Coronary artery (tissue), 2 donors: ENCODE data around the gene CWH43.

Experiments used
- DNase-seq: peaks from one replicate; pipeline ENCODE4 v3.0.0-alpha.2; 2017; ENCODE audit warnings: low spot score
- H3K27ac ChIP-seq, 2 donors: fragments of 200-600 bp; sonication (generic); one replicate each; pipeline ENCODE4 v1.5.1; 2016 to 2019
- H3K4me3 ChIP-seq: fragments of 200-600 bp; sonication (generic); 2 replicates; pipeline ENCODE4 v1.5.1; 2016; ENCODE audit warnings: mild to moderate bottlenecking, moderate library complexity
- TF ChIP-seq, protein P1 (sequence below): fragments of 200-600 bp; sonication (generic); IDR thresholded peaks from one replicate; pipeline ENCODE4 v1.5.1; 2019; ENCODE audit warnings: antibody characterized with exemption

CWH43 gene

GRCh38 chr4:48985976-48986653, at the start of gene CWH43:
Gene CWH43, plus strand, starts transcription at chr4:48986275. Its CDS starts 155 bp downstream, at chr4:48986430.
- H3K27ac ChIP-seq, result no peak within 1 kb of the TSS
- TF ChIP-seq, protein P1, sequence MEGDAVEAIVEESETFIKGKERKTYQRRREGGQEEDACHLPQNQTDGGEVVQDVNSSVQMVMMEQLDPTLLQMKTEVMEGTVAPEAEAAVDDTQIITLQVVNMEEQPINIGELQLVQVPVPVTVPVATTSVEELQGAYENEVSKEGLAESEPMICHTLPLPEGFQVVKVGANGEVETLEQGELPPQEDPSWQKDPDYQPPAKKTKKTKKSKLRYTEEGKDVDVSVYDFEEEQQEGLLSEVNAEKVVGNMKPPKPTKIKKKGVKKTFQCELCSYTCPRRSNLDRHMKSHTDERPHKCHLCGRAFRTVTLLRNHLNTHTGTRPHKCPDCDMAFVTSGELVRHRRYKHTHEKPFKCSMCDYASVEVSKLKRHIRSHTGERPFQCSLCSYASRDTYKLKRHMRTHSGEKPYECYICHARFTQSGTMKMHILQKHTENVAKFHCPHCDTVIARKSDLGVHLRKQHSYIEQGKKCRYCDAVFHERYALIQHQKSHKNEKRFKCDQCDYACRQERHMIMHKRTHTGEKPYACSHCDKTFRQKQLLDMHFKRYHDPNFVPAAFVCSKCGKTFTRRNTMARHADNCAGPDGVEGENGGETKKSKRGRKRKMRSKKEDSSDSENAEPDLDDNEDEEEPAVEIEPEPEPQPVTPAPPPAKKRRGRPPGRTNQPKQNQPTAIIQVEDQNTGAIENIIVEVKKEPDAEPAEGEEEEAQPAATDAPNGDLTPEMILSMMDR, result no peak
- DNase-seq, result no peak
- peak within 1 kb of the TSS; percentile 37 for H3K4me3 ChIP-seq

GRCh38 chr4:48937033-48937432, 49.0 kb upstream of the CWH43 start:
- TF ChIP-seq, protein P1, result no peak
- DNase-seq, result no peak
- no peak overlapping the region for H3K4me3 ChIP-seq
- no peak overlapping the region for H3K27ac ChIP-seq

GRCh38 chr4:48938831-48939230, 47.2 kb upstream of the CWH43 start:
- DNase-seq, result no peak
- TF ChIP-seq, protein P1, result no peak
- Histone ChIP-seq H3K4me3 (no peak overlapping the region), H3K27ac (no peak overlapping the region)

DNA sequence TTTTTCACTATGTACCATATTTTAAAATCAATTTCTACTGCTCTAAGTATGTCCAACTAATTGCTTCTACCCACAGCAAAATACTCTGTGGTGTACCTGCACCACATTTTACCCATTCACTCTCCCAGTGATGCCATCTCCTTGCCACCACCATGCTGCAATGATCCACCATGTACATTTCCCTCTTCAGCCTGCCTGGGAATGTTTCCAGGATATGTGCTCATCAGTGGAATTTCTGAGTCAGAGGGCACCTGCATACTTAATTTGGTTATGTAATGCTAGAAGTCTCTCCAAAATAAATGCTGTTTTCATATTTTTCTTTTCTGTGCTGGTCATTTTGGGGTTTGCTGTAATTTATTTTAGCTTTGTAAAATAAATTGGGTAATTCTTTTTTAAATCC, 46.3 kb upstream of the CWH43 start:
- DNase-seq, result no peak
- H3K4me3 ChIP-seq, result no peak overlapping the region
- no peak overlapping the region for H3K27ac ChIP-seq
- TF ChIP-seq, protein P1, result no peak

DNA sequence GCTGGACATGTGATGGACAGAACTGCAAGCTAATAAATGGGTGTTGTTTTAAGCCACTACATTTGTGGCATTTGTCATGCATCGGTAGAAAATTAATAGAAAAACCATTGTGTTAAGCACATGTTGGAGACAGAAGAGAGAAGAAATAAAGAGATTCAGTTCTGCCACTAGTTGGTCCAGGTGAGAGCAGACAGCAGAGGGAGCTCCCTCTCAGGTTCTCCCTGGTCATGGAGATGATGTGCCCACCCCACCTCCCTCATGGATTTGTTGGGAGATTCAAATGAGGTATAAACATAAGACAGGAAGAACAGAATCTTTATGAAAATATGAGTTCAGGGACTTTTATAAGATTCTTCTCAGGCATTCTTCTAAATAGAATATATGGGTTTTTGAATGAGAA, 42.7 kb upstream of the CWH43 start:
- Histone ChIP-seq H3K4me3 (no peak overlapping the region), H3K27ac (no peak overlapping the region)
- TF ChIP-seq, protein P1, result no peak

GRCh38 chr4:48944252-48944651, 41.8 kb upstream of the CWH43 start:
- TF ChIP-seq, protein P1, result no peak
- Histone ChIP-seq H3K4me3 (no peak overlapping the region), H3K27ac (no peak overlapping the region)
- DNase-seq, result no peak

More for the DNA sequence above, 42.7 kb upstream of the CWH43 start:
- DNase-seq, result no peak

- TF ChIP-seq, protein P1, result no peak
- no peak for DNase-seq
- Histone ChIP-seq H3K4me3 (no peak overlapping the region), H3K27ac (no peak overlapping the region)
Observed at GRCh38 chr4:48944756-48945241, 41.3 kb upstream of the CWH43 start.
